HepG2 (cell line): ENCODE data around the gene MIR17HG. TPM values are rescaled to one million over a fixed set of nuclear protein-coding genes. Genes with fewer than 3 reads are reported as not detected.
A peak's percentile ranks its signal among the peaks of the same experiment; 100 is the strongest.

Experiments used
- DMAP1 ChIP-seq: IDR thresholded peaks from 2 replicates; pipeline ENCODE4 v1.6.1; 2016
- EZH2 ChIP-seq: conservative IDR thresholded peaks from 2 replicates; pipeline ENCODE4 v1.6.1; 2012; ENCODE audit warnings: mild to moderate bottlenecking, low read depth, low read length, moderate library complexity
- HNF4A ChIP-seq: sonication (generic); formaldehyde crosslinking; IDR thresholded peaks from 2 replicates; pipeline ENCODE4 v1.4.0; 2020; ENCODE audit warnings: missing genetic modification reagents
- KDM5B ChIP-seq: sonication (generic); formaldehyde crosslinking; IDR thresholded peaks from 2 replicates; pipeline ENCODE4 v1.4.0; 2020; ENCODE audit warnings: missing genetic modification reagents, mild to moderate bottlenecking, borderline replicate concordance
- KMT2B ChIP-seq: IDR thresholded peaks from 2 replicates; pipeline ENCODE4 v1.6.1; 2016; ENCODE audit warnings: missing genetic modification reagents, missing compliant biosample characterization
- RBM39 ChIP-seq: fragments of 200-400 bp; formaldehyde crosslinking; IDR thresholded peaks from one replicate; pipeline ENCODE4 v1.6.1; 2018; ENCODE audit warnings: antibody characterized with exemption, mild to moderate bottlenecking, low read depth, low read length; ENCODE audit not compliant: poor library complexity, severe bottlenecking
- RXRA ChIP-seq: sonication (generic); formaldehyde crosslinking; IDR thresholded peaks from 2 replicates; pipeline ENCODE4 v1.5.1; 2020; ENCODE audit warnings: missing genetic modification reagents
- SOX5 ChIP-seq: IDR thresholded peaks from 2 replicates; pipeline ENCODE4 v1.6.1; 2016; ENCODE audit warnings: borderline replicate concordance
- STAT6 ChIP-seq: sonication (generic); formaldehyde crosslinking; IDR thresholded peaks from 2 replicates; pipeline ENCODE4 v1.4.0; 2020; ENCODE audit warnings: missing genetic modification reagents, mild to moderate bottlenecking, borderline replicate concordance
- ZBTB37 ChIP-seq: sonication (generic); formaldehyde crosslinking; IDR thresholded peaks from 2 replicates; pipeline ENCODE4 v1.4.0; 2020; ENCODE audit warnings: mild to moderate bottlenecking, missing genetic modification reagents
- ZFP62 ChIP-seq: sonication (generic); formaldehyde crosslinking; IDR thresholded peaks from 2 replicates; pipeline ENCODE4 v1.4.0; 2020; ENCODE audit warnings: missing genetic modification reagents
- ZNF260 ChIP-seq: sonication (generic); formaldehyde crosslinking; IDR thresholded peaks from 2 replicates; pipeline ENCODE4 v1.4.0; 2020; ENCODE audit warnings: missing genetic modification reagents, low read depth, mild to moderate bottlenecking, borderline replicate concordance
- ZNF263 ChIP-seq: sonication (generic); formaldehyde crosslinking; IDR thresholded peaks from 2 replicates; pipeline ENCODE4 v1.4.0; 2020; ENCODE audit warnings: missing genetic modification reagents
- ZNF550 ChIP-seq: sonication (generic); formaldehyde crosslinking; IDR thresholded peaks from 2 replicates; pipeline ENCODE4 v1.4.0; 2020; ENCODE audit warnings: mild to moderate bottlenecking, missing genetic modification reagents, borderline replicate concordance
- ZNF563 ChIP-seq: sonication (generic); formaldehyde crosslinking; IDR thresholded peaks from 2 replicates; pipeline ENCODE4 v1.8.0; 2022; ENCODE audit warnings: mild to moderate bottlenecking, moderate library complexity, missing genetic modification reagents
- polyA plus RNA-seq, 8 experiments: library from polyadenylated mRNA; depleted of rRNA in 3 of 8; stranded (reverse) in 7 of 8; unstranded in 1 of 8; fragments of >200 nt; fragmentation: Illumina TruSeq in 4 of 8; extraction: Trizol in 4 of 8; gene quantifications; 2 replicates each; pipeline versions ENCODE4 v1.2.1 to v1.2.3, GENCODE V29; 2011 to 2016; ENCODE audit warnings: low read depth in 4 of 8, missing spikeins in 1 of 8, mixed read lengths in 1 of 8; ENCODE audit not compliant: insufficient read depth in 1 of 8
- total RNA-seq, 5 experiments: library from RNA; depleted of rRNA; stranded (reverse); fragments of >200 nt; fragmentation: Illumina TruSeq; extraction: Trizol; gene quantifications; 2 replicates each; pipeline ENCODE4 v1.2.3, GENCODE V29; 2016; ENCODE audit warnings: low read depth in 1 of 5
- TF ChIP-seq, protein P1 (sequence below): sonication (generic); formaldehyde crosslinking; IDR thresholded peaks from 2 replicates; pipeline ENCODE4 v1.4.0; 2020; ENCODE audit warnings: missing genetic modification reagents, borderline replicate concordance
- TF ChIP-seq, protein P2 (sequence below): sonication (generic); formaldehyde crosslinking; IDR thresholded peaks from 2 replicates; pipeline ENCODE4 v1.5.0; 2020; ENCODE audit warnings: missing genetic modification reagents
- TF ChIP-seq, protein P3 (sequence below): sonication (generic); formaldehyde crosslinking; IDR thresholded peaks from 2 replicates; pipeline ENCODE4 v1.8.0; 2022; ENCODE audit warnings: mild to moderate bottlenecking, missing genetic modification reagents; ENCODE audit not compliant: insufficient replicate concordance

MIR17HG gene
- total and polyA plus RNA-seq, 2 of the 13 experiments (the other 11 are each of a cell fraction or from before 2014, with no cell fraction given), result 2.5 to 12.3 TPM

- TF ChIP-seq, protein P1, sequence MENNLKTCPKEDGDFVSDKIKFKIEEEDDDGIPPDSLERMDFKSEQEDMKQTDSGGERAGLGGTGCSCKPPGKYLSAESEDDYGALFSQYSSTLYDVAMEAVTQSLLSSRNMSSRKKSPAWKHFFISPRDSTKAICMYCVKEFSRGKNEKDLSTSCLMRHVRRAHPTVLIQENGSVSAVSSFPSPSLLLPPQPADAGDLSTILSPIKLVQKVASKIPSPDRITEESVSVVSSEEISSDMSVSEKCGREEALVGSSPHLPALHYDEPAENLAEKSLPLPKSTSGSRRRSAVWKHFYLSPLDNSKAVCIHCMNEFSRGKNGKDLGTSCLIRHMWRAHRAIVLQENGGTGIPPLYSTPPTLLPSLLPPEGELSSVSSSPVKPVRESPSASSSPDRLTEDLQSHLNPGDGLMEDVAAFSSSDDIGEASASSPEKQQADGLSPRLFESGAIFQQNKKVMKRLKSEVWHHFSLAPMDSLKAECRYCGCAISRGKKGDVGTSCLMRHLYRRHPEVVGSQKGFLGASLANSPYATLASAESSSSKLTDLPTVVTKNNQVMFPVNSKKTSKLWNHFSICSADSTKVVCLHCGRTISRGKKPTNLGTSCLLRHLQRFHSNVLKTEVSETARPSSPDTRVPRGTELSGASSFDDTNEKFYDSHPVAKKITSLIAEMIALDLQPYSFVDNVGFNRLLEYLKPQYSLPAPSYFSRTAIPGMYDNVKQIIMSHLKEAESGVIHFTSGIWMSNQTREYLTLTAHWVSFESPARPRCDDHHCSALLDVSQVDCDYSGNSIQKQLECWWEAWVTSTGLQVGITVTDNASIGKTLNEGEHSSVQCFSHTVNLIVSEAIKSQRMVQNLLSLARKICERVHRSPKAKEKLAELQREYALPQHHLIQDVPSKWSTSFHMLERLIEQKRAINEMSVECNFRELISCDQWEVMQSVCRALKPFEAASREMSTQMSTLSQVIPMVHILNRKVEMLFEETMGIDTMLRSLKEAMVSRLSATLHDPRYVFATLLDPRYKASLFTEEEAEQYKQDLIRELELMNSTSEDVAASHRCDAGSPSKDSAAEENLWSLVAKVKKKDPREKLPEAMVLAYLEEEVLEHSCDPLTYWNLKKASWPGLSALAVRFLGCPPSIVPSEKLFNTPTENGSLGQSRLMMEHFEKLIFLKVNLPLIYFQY (CRISPR knock-in tag), result no peak; the same call in 1 of the 2 replicates
- no peak for TF ChIP-seq HNF4A (CRISPR knock-in tag)
- TF ChIP-seq ZNF260, result no peak
- TF ChIP-seq EZH2, result no peak
- TF ChIP-seq KDM5B (CRISPR knock-in tag), result peak; percentile 88; the same call in 1 of the 2 replicates
- TF ChIP-seq STAT6 (CRISPR knock-in tag), result no peak
- no peak for TF ChIP-seq ZNF550 (CRISPR knock-in tag)
- TF ChIP-seq, protein P2, sequence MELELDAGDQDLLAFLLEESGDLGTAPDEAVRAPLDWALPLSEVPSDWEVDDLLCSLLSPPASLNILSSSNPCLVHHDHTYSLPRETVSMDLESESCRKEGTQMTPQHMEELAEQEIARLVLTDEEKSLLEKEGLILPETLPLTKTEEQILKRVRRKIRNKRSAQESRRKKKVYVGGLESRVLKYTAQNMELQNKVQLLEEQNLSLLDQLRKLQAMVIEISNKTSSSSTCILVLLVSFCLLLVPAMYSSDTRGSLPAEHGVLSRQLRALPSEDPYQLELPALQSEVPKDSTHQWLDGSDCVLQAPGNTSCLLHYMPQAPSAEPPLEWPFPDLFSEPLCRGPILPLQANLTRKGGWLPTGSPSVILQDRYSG (CRISPR knock-in tag), result no peak
- no peak for TF ChIP-seq ZBTB37 (CRISPR knock-in tag)
- TF ChIP-seq, protein P3, sequence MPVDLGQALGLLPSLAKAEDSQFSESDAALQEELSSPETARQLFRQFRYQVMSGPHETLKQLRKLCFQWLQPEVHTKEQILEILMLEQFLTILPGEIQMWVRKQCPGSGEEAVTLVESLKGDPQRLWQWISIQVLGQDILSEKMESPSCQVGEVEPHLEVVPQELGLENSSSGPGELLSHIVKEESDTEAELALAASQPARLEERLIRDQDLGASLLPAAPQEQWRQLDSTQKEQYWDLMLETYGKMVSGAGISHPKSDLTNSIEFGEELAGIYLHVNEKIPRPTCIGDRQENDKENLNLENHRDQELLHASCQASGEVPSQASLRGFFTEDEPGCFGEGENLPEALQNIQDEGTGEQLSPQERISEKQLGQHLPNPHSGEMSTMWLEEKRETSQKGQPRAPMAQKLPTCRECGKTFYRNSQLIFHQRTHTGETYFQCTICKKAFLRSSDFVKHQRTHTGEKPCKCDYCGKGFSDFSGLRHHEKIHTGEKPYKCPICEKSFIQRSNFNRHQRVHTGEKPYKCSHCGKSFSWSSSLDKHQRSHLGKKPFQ (CRISPR knock-in tag), result no peak
- 0 out of 2 replicates have a peak, but pooled peaks have one; percentile 12 for TF ChIP-seq ZNF263 (CRISPR knock-in tag)
- TF ChIP-seq RBM39, result no peak
- TF ChIP-seq SOX5, result 0 out of 2 replicates have a peak, but pooled peaks have one; percentile 35
- no peak for TF ChIP-seq ZFP62 (CRISPR knock-in tag)
- peak; percentile 60; the same call in 1 of the 2 replicates for TF ChIP-seq RXRA
- peak; percentile 63 for TF ChIP-seq KMT2B (CRISPR knock-in tag)
- TF ChIP-seq ZNF563 (CRISPR knock-in tag), result no peak
- TF ChIP-seq DMAP1 (CRISPR knock-in tag), result peak; percentile 98
Observed at GRCh38 chr13:91348906-91349435, 1.5 kb downstream of the MIR17HG start (continued).
